Activated CD4-positive, alpha-beta T cell treated with anti-CD3 and anti-CD28 coated beads for 4 hours (primary cell): Measurements from ENCODE around the gene COG5.

ENCODE experiments used
- DNase-seq, 2 donors: peaks; one replicate each; pipeline ENCODE4 v3.0.0-alpha.2; 2020

COG5 gene

GRCh38 chr7:107505362-107505761 is 58.4 kb downstream of the COG5 start:
- DNase-seq: no peak

- no peak for DNase-seq
These were observed 60.0 kb downstream of the COG5 start for GRCh38 chr7:107503687-107504086.

GRCh38 chr7:107502797-107503196 is 60.9 kb downstream of the COG5 start:
- no peak for DNase-seq

- no peak for DNase-seq
These were observed 61.6 kb downstream of the COG5 start for GRCh38 chr7:107502154-107502553.

GRCh38 chr7:107501593-107501992 is 62.1 kb downstream of the COG5 start:
- DNase-seq: peak in 1 of 2 donors; percentile 24

- no peak for DNase-seq
These were observed 64.0 kb downstream of the COG5 start for GRCh38 chr7:107499731-107500130.

- DNase-seq: no peak
These were observed 68.2 kb downstream of the COG5 start for GRCh38 chr7:107495516-107495915.

GRCh38 chr7:107494884-107495283 is 68.8 kb downstream of the COG5 start:
- DNase-seq: no peak

GRCh38 chr7:107494315-107494751 is 69.4 kb downstream of the COG5 start:
- DNase-seq: no peak

- no peak for DNase-seq
These were observed 70.8 kb downstream of the COG5 start for GRCh38 chr7:107492875-107493274.

- DNase-seq: no peak
These were observed 77.7 kb downstream of the COG5 start for GRCh38 chr7:107486041-107486440.

- no peak for DNase-seq
These were observed 81.1 kb downstream of the COG5 start for GRCh38 chr7:107482571-107482970.

GRCh38 chr7:107480932-107481331 is 82.8 kb downstream of the COG5 start:
- no peak for DNase-seq

- no peak for DNase-seq
These were observed 84.4 kb downstream of the COG5 start for GRCh38 chr7:107479303-107479702.

GRCh38 chr7:107474104-107474521 is 89.6 kb downstream of the COG5 start:
- no peak for DNase-seq

- no peak for DNase-seq
These were observed 91.6 kb downstream of the COG5 start for GRCh38 chr7:107472116-107472515.

GRCh38 chr7:107471292-107472070 is 92.2 kb downstream of the COG5 start:
- DNase-seq: no peak

- no peak for DNase-seq
These were observed 93.8 kb downstream of the COG5 start, which contains the start of gene GPR22 for GRCh38 chr7:107469929-107470328. GPR22 (plus strand) TSS chr7:107470057; CDS start chr7:107474061, 4,004 bp downstream.

GRCh38 chr7:107468824-107469223 is 94.9 kb downstream of the COG5 start:
- DNase-seq: no peak

- DNase-seq: no peak
These were observed 95.7 kb downstream of the COG5 start for GRCh38 chr7:107467972-107468371.

- no peak for DNase-seq
These were observed 99.0 kb downstream of the COG5 start for GRCh38 chr7:107464666-107465226.

- peak; percentile 15 to 42 for DNase-seq
These were observed 100.3 kb downstream of the COG5 start for GRCh38 chr7:107463139-107464078.

- DNase-seq: no peak
These were observed 101.7 kb downstream of the COG5 start for GRCh38 chr7:107461938-107462533.
